Measurements from ENCODE around the gene ERC2.

GRCh38 chr3:56087451-56088053 is 380.7 kb downstream of the ERC2 start:
- TF ChIP-seq YY1 (IDR thresholded peaks at IDR 0.05; ENCODE audit: low read depth) (no peak), EP300 (IDR thresholded peaks at IDR 0.05; ENCODE audit: borderline replicate concordance) (no peak)

Data from Ishikawa (cell line).